Osteocyte (in vitro differentiated cells): ENCODE measurements around the gene OR1L6. TPM values are rescaled to one million over a fixed set of nuclear protein-coding genes. Genes with fewer than 3 reads are reported as not detected.

Experiments
- DNase-seq: peaks from one replicate; pipeline ENCODE4 v3.0.0; 2021; ENCODE audit warnings: mixed read lengths; ENCODE audit not compliant: unreplicated experiment; ENCODE audit errors: extremely low spot score
- H3K27ac Mint-ChIP-seq: one replicate; pipeline ENCODE4 v1.8.0; 2021; ENCODE audit warnings: mild to moderate bottlenecking, mixed read lengths; ENCODE audit not compliant: unreplicated experiment
- H3K27me3 Mint-ChIP-seq: one replicate; pipeline ENCODE4 v1.8.0; 2021; ENCODE audit warnings: mixed read lengths; ENCODE audit not compliant: unreplicated experiment
- H3K36me3 Mint-ChIP-seq: one replicate; pipeline ENCODE4 v1.8.0; 2021; ENCODE audit warnings: mixed read lengths; ENCODE audit not compliant: unreplicated experiment
- H3K4me1 Mint-ChIP-seq: one replicate; pipeline ENCODE4 v1.8.0; 2021; ENCODE audit warnings: mixed read lengths; ENCODE audit not compliant: unreplicated experiment
- H3K4me3 Mint-ChIP-seq: one replicate; pipeline ENCODE4 v1.8.0; 2021; ENCODE audit warnings: mild to moderate bottlenecking, moderate library complexity, mixed read lengths; ENCODE audit not compliant: unreplicated experiment
- H3K9me3 Mint-ChIP-seq: one replicate; pipeline ENCODE4 v1.8.0; 2021; ENCODE audit warnings: mixed read lengths; ENCODE audit not compliant: unreplicated experiment
- total RNA-seq: library from RNA; stranded (reverse); gene quantifications from 2 replicates; pipeline ENCODE4 v1.2.1, GENCODE V29; 2021
- TF ChIP-seq, protein P1 (sequence below): fragments of 200-600 bp; sonication (generic); IDR thresholded peaks from 2 replicates; pipeline ENCODE4 v1.5.0; 2021; ENCODE audit warnings: antibody characterized with exemption, mild to moderate bottlenecking, moderate library complexity

Gene OR1L6
- total RNA-seq, 1 donor from 2014 or later, result not detected

- TF ChIP-seq, protein P1, sequence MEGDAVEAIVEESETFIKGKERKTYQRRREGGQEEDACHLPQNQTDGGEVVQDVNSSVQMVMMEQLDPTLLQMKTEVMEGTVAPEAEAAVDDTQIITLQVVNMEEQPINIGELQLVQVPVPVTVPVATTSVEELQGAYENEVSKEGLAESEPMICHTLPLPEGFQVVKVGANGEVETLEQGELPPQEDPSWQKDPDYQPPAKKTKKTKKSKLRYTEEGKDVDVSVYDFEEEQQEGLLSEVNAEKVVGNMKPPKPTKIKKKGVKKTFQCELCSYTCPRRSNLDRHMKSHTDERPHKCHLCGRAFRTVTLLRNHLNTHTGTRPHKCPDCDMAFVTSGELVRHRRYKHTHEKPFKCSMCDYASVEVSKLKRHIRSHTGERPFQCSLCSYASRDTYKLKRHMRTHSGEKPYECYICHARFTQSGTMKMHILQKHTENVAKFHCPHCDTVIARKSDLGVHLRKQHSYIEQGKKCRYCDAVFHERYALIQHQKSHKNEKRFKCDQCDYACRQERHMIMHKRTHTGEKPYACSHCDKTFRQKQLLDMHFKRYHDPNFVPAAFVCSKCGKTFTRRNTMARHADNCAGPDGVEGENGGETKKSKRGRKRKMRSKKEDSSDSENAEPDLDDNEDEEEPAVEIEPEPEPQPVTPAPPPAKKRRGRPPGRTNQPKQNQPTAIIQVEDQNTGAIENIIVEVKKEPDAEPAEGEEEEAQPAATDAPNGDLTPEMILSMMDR, result no peak
Observed at GRCh38 chr9:122754825-122755224, 12.7 kb downstream of the OR1L6 start.

GRCh38 chr9:122767817-122768216 lies 25.7 kb downstream of the OR1L6 start:
- Mint-ChIP-seq H3K27ac (no peak overlapping the region), H3K4me3 (no peak overlapping the region), H3K36me3 (no peaks in the 10 kb centered on the region), H3K27me3 (peaks cover 15% of the 10 kb centered on the region), H3K9me3 (peaks cover 31% of the 10 kb centered on the region), H3K4me1 (no peaks in the 10 kb centered on the region)
- TF ChIP-seq, protein P1, result no peak
- DNase-seq, result no peak

More at GRCh38 chr9:122754825-122755224, 12.7 kb downstream of the OR1L6 start:
- peaks cover 19% of the 10 kb centered on the region for H3K27me3 Mint-ChIP-seq
- H3K4me3 Mint-ChIP-seq, result no peak overlapping the region
- H3K9me3 Mint-ChIP-seq, result peaks cover 27% of the 10 kb centered on the region
- no peak for DNase-seq
- H3K36me3 Mint-ChIP-seq, result no peaks in the 10 kb centered on the region
- H3K4me1 Mint-ChIP-seq, result no peaks in the 10 kb centered on the region
- no peak overlapping the region for H3K27ac Mint-ChIP-seq

GRCh38 chr9:122777052-122777451 lies 34.9 kb downstream of the OR1L6 start:
- Mint-ChIP-seq H3K9me3 (peaks cover 5% of the 10 kb centered on the region), H3K36me3 (no peaks in the 10 kb centered on the region), H3K4me3 (no peak overlapping the region), H3K27me3 (peaks cover 17% of the 10 kb centered on the region), H3K27ac (no peak overlapping the region), H3K4me1 (no peaks in the 10 kb centered on the region)
- no peak for DNase-seq
- TF ChIP-seq, protein P1, result no peak

DNA sequence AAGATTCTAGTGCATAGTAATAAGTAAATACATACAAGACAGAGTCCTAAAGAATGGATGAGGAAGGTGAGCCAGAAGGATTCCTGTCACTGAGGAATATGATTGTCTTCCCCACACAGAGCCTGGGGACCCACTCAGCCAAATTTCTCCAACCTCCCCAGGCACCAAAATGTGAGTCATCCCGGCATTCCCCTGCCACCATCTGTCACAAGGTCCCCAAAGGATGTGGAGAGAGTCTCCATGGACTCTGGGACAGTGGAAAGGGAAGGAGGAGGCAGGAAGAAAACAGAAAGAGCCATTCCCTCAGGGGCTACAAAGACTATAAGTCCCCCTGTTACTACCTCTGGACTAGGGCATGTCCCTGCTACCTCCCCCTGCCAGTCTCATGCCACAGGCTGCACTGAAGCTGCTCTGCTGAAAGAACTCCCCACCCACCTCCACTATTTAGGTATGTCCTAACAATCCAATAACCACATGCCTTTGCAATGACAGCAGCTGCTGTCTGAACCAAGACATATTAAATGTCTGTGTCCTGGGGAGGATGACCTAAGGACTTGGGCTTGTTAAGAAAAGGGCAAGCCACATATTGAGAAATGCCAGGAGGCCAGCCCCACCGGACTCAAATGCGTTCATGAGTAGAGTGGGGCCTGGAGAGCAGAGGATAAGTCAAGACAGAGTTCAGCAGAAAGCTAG lies 36.0 kb downstream of the OR1L6 start:
- Mint-ChIP-seq H3K4me1 (no peaks in the 10 kb centered on the region), H3K36me3 (no peaks in the 10 kb centered on the region), H3K27ac (no peak overlapping the region), H3K4me3 (no peak overlapping the region), H3K9me3 (peaks cover 2% of the 10 kb centered on the region), H3K27me3 (peaks cover 20% of the 10 kb centered on the region)
- TF ChIP-seq, protein P1, result no peak
- no peak for DNase-seq

GRCh38 chr9:122779181-122779580 lies 37.1 kb downstream of the OR1L6 start:
- no peak for DNase-seq
- Mint-ChIP-seq H3K4me3 (no peak overlapping the region), H3K4me1 (no peaks in the 10 kb centered on the region), H3K36me3 (no peaks in the 10 kb centered on the region), H3K27ac (no peak overlapping the region), H3K27me3 (peaks cover 25% of the 10 kb centered on the region), H3K9me3 (no peaks in the 10 kb centered on the region)
- TF ChIP-seq, protein P1, result no peak
